ENCODE results near the gene CAPRIN2.

CAPRIN2 gene, protein sequence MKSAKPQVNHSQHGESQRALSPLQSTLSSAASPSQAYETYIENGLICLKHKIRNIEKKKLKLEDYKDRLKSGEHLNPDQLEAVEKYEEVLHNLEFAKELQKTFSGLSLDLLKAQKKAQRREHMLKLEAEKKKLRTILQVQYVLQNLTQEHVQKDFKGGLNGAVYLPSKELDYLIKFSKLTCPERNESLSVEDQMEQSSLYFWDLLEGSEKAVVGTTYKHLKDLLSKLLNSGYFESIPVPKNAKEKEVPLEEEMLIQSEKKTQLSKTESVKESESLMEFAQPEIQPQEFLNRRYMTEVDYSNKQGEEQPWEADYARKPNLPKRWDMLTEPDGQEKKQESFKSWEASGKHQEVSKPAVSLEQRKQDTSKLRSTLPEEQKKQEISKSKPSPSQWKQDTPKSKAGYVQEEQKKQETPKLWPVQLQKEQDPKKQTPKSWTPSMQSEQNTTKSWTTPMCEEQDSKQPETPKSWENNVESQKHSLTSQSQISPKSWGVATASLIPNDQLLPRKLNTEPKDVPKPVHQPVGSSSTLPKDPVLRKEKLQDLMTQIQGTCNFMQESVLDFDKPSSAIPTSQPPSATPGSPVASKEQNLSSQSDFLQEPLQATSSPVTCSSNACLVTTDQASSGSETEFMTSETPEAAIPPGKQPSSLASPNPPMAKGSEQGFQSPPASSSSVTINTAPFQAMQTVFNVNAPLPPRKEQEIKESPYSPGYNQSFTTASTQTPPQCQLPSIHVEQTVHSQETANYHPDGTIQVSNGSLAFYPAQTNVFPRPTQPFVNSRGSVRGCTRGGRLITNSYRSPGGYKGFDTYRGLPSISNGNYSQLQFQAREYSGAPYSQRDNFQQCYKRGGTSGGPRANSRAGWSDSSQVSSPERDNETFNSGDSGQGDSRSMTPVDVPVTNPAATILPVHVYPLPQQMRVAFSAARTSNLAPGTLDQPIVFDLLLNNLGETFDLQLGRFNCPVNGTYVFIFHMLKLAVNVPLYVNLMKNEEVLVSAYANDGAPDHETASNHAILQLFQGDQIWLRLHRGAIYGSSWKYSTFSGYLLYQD

DNA sequence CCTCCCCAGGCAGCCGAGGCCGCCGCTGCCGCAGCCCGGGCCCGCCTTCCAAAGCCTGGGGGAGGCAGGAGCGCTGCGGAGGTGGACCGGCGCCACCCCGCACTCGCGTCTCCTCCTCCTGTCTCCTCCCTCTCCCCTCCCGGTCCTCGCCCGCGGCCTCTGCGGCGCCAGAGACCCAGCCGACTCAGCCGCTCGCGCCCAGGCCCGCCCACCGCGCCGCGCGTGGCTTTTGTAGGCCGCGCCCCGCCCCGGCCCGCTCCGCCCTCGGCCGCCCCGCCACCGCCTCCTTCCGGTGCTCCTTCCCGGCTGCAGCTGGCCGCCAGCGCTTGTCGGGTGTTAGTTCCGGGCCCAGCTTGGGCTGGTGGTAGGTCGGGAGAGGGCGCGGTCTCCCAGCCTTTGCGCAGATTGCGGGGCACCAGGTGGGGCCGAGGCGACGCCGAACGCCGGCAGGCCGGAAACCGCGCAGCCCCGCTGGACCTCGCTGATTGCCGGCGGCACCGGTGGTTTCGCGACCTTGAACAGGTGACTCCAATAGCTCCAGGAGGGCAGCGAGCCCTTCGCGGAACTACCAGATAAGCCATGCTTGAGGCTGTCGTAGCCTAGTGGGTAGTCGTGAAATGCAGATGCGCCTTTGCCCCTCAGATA, at the start of gene CAPRIN2:
Gene CAPRIN2, minus strand, starts transcription at position 202 of the 645 bp plus-strand sequence. CDS start 1,431 bp downstream, outside the sequence.
- DNase-seq = peak; percentile 53

DNA sequence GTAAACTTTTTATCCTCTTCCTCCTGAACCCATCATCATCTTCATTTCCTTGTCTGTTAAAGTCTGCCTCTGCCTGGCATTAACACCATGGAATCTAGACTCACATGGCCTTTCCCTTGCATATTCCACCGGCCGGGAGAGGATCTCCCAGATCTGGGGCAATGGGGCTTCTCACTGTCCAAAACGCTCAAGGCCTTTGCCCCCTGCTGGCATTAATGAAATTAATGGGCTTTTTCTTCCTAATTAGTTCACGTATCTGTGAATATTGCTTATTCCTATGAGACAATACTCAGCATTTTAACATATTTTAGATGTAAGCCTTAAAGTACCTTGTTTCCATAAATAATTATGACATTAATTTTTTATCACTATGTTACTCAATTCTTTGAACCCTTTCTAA, 42.9 kb upstream of the CAPRIN2 start:
- DNase-seq = no peak

DNA sequence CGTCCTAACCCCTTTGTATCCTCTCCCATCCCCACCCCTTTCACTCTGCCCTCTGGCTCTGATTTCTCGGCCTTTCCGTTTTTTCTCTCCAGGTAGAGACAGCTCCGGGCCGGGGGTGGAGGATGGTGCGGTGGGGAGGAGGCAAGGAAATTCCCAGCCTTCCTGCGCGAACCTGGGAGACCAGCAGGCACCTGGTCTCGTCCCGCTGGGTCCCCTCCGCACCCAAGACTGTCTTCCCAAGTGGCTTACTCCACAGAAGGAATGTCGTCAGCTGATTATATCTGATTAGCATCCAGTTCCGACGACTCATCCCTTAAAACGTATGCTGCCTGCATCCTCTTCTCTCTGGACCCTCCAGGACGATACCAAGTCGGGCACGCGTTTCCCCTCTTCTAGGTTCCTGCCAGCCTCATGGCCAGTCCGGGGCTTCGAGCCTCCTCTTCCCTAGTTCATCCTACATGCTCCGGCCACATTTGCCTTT, 42.2 kb upstream of the CAPRIN2 start:
- DNase-seq = no peak

DNA sequence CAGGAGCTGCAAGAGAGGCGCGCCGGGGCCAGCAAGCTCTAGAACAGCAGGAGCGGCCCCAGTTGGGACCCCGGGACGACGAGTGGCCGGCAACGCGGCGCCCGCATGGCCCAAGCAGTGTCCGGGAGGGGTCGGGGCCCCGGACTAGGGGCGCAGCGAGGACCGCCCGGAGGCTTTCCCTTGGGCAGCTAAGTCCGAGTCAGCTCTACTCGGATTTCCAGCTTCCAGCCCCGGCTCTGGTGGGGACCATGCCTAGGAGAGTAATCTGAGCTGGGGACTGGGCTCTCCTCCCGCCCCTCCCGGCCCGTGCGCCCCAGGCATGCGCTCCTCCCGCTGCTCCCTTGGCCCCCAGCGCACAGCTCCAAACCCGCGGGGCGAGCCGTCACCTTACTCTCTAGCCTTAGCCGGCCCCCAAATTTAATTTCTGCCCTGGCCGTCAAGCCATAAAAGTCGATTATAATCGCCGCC, 41.6 kb upstream of the CAPRIN2 start:
- DNase-seq = no peak

DNA sequence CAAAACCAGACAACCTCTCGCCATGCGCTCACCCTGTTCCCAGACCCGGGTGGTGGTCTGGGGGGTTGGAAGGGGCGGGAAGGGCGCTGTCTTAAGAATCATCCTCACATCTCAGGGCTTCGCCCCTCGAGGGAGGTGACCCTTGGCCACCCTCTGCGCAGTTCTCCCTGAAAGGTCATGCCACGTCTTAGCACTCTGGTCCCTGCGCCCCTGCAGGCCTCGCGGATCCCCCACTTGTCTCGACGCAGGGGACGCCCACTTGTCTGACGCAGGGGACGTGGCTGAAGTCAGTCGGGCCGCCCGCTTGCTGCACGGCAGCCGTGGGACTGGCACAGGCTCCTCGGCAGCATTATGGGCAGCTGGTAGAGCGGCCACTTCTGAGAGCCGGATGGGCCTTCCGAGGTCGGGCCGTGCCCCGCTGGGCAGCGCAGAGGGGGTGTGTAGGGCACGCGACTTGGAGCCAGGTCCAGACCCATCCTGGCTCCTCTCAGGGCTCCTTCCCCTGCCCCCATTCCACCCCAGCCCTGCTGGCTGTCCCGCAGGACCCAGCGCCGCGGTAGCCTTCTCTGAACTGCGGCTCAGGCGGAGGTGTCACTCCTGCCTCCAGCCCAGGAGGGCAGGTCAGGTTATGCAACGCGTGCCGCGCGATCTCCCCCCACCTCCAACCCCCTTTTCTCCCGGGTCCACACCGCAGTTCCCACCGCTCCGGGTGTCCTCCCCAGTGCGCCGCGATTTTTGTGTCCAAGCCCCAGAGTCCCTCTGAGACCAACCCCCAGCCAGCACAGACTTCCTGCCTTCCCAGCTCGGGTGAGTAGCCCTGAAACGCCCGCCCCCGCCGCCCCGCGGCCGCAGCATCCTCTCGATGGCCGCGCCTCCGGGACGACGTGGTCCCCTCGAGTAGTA, 40.9 kb upstream of the CAPRIN2 start:
- DNase-seq = no peak

DNA sequence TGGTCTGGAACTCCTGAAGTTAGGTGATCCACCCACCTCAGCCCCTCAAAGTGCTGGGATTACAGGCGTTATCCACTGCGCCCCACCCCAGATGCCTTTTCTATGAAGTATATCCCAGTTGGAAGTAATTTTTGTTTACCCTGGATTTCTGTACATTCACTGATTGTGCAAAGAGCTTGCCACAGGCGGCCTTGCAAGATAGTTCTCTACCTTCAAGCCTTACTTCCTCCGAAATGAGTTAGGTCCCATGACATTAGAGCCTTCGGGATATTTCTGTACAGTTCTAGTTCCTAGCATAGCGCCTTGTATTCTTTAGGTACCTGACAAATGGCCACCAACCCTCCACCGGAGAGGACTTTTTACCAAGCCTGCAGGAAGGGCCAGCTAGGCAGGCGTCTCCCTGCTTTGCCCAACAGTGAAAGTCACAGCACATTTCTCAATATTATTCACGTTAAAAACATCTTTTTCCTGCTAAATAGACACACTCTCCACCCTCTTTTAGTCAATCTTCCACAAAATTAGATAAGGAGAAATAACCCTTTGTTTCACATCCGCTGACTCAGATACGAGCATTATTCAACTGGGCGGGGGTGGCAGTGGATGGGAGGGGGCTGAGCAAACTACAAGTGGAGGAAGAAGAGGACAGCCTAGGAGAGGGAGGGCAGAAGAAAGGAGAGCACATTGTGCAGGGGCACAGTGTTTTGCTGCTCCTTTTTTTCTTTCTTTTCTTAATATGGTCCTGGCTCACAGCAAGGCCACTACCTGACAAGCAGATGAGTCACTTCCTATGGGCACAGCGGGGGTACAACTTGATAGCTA, 40.0 kb upstream of the CAPRIN2 start:
- peak; percentile 77 for DNase-seq

DNA sequence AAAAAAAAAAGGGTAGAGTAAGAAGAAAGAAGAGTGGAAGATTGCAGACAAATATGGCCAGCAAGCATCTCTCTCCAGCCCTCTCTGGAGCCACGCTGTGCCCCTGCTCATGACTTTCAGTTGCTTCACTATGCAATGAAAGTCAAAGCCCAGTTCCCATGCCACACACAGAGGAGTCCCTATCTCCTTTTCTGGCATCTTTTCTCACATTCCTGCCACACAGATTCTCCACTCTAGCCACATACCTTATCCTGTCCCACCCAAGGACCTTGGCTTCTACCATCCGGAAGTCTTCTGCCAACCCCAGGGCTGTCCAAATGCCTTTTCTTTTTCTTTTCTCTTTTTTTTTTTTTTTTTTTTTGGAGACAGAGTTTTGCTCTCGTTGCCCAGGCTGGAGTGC, 39.3 kb upstream of the CAPRIN2 start:
- no peak for DNase-seq

DNA sequence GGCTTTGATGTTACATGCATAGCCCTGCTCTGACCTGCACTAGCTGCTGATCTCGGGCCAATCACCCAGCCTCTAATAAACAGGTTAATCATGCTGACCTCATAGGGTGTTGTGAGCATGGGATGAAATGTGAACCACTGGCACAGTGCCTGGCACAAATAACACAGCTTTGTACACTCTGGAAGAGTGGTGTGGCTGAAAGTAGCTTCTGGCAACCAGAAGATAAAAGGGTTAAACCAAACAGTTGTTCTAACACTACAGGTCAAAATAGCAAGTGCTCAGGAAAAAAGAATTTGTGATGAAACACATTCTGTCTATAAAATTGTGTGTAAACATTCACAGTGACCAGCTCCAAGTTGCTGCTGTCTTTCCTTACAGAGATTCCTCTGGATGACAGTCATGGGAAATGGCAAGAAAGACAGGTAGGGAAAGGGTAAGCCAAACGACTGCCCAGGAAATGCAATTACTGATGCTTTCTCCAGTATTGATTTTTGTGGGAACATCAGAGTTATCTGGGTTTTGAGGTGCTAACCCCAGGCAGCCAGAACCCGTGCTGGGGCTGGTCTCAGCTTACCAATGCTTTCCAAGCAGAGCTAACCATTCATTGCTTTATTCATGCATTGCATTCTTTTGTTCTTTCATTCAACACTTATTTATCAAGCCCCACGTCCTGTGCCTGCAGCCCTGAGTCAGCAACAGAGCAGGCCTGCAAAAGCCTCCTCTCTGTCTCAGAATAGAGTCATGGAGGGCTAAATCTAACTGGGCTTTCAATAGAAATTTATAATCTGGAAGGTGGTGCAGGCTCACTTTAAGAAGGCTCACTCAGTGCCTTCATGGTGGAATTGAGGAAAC, 38.1 kb upstream of the CAPRIN2 start:
- no peak for DNase-seq

DNA sequence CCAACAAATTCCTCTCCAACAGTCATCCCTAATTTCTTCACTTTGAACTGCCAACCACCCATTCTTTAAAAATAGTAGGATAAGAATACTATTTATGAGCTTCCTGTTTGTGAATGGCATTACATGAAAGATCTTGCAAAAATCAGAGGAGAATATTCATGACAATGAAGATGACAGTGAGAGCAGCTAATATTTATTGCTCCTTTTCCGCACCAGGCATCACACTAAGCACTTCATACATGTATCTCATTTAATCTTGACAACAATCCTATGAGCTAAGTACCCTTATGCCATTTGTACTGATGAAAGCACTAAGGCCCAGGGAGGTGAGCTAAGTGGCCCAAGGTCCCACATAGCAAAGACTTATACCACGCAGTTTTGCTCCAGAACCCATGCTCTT, 37.3 kb upstream of the CAPRIN2 start:
- no peak for DNase-seq

DNA sequence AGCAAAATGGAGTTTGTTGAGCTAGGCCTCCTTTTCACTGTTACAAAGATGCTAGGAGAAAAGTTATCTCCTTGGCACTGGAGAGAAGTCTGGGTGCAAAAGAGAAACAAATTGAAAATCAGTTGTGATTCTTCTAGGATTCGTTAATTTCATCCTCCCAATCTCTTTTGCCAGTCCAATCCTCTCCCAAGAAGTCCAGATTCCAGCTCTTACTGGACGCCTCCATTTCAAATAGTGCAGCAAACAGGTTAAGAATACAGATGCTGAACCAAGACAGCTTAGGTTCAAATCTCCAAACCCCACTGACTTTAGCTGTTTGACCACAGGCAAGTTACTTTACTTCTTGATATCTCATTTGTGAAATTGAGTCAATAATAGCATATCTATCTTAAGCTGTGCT, 34.0 kb upstream of the CAPRIN2 start:
- no peak for DNase-seq

DNA sequence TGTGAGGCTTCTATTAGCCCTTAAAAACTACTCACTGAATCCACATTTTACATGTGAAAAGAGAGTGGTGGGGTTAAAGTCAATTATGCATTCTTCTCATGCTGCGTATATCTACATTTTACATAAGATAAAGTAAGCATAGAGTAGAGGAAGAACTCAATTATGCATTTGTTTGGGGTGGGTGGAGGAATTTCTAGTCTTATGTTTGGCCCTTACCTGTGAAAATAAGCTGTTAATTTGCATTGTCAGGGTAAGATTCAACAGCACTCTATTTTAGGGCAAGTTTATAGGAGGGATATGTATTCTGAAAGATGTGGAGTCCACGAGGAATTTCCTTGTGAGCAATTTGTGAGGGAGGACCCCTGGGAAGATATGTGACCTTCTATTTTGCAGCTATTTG, 30.9 kb upstream of the CAPRIN2 start:
- no peak for DNase-seq

DNA sequence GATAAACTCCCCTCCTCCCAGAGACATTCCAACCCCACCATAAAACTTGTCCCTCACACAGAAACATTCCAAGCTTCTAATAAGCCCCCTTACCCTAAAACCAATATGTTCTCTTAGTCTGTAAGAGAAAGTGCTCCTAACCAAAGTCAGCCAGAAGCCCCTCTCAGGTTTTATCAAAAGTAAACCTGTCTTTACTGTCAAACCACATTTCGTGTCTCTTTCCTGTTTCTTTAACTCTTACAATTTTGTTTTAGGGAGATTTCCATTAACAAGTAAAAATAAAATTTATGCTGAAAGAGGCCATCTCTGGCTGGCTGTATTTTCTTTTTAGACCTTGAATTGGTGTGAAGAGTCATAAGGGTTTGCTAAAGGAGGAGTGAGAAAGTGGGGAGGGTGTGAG, 29.8 kb upstream of the CAPRIN2 start:
- no peak for DNase-seq

DNA sequence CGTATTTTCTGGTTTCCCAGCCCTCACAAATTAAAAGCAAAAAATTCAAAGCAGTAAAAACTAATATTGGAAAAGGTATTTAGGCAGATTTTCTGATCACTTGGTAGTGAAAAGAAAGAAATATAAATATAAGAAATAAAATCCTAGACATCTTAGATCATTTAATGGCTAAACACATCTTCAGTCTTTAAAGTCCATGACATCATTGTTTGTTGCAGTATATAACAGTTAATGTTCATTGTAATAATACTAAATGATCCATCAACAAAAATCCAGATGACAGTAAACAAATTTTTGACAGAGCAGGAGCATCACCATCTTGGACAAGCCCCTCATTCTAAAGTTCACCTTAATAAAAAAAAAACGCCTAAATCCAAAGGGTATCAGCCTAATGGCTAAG, 29.2 kb upstream of the CAPRIN2 start:
- DNase-seq = no peak

DNA sequence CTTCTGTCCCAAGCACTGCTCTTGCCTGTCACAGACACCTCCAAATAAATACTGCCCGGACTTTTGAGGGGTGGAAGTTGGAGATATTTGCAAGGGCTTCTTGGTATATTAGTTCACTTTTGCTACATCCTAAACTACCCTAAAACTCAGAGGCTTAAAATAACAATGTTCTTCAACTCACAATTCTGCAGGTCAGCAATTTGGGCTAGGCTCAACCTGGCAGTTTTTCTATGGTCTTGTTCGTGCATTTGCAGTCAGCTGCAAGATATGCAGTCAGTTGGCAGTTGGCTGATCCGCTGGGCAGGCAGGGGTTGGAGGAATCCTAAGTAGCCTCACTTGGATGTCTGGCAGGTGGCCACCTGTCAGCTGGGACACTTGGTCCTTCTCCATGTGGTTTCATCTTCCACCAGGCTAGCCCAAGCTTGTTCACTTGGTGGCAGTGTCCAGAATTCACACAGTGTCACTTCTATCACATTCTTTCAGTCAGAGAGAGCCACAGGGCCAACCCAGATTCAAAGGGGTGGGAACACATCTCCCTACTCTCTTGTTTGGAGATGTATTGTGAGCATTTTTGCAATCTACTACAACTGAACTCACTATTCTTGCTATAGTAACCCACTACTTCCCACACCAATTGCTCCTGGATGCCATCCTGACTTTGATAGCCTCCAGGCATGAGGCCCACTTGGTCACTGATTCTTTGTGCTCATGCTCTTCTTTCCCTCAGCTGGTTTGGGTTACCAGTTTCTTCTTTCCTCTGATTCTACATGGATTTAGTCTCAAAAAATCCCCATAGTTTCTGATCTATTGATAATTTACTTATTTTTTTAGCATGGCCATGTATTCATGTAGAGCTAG, 27.8 kb upstream of the CAPRIN2 start:
- DNase-seq = no peak

DNA sequence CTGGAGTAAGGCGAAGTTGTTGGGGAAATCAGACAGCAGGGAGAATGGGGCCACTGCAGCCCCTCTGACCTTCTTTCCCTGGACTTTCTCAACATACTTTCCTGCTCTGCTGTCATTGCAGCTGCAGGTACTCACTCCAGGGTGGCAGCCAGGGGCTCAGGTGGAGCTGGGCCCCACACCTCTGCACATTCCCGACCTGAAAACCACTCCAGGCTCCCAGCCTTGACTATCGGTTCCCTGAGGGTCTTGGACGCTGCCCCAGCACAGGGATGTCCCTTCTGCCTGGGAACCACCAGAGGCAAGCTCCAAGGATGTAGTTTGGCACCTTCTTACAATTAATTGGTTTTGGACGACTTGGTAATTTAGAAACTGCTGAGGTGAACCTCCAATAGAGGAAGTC, 24.8 kb upstream of the CAPRIN2 start:
- no peak for DNase-seq

DNA sequence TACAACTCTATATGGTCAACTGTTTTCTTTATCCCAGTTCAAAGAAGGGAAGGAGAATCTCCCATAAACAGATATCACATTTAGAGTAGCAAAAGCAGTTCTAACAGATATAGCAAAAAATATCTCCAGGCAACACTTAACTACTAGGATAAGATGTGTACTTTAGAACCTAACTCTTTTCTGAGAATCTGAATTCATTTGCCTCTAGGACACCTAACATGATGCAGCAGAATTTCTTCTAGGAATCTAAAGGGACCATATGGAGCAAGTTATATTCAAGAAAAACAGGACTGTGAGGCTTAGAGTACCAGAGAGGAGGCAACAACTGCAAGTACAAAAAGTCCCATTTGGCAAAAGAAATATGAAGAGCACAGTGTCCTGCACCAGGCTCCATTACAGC, 24.4 kb upstream of the CAPRIN2 start:
- DNase-seq = no peak

DNA sequence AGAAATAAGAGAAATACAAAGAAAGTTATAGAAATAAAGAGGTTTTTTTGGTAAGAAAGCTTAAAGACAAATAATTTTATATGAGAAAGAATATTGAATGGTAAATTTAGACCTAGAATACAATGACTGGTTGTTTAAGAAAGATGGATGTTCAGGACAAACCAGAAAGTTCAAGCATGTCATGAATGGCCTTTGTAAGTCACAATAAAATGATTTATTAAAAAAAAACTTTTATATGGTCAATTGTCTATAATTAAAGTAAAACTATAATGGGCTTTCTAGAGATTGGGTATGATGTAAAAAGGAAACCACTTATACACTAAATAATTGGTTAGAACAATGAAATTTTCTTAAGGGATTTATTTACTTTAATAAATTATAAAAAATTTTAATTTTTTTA, 19.8 kb upstream of the CAPRIN2 start:
- DNase-seq = no peak

DNA sequence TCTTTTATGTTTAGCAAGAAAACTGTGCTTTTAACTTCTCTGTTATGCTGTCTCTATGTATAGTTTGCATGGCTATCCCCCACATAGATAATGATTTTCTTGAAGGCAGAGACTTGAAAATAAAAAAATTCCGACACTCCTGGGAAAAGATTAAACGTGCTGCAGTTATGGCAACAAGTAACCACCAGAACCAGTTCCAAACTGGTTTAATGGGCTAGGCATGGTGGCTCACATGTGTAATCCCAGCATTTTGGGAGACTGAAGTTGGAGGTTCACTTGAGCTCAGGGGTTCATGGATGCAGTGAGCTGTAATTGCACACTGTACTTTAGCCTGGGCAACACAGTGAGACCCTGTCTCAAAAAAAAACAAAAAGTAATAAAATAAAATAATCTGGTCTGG, 15.1 kb upstream of the CAPRIN2 start:
- no peak for DNase-seq

DNA sequence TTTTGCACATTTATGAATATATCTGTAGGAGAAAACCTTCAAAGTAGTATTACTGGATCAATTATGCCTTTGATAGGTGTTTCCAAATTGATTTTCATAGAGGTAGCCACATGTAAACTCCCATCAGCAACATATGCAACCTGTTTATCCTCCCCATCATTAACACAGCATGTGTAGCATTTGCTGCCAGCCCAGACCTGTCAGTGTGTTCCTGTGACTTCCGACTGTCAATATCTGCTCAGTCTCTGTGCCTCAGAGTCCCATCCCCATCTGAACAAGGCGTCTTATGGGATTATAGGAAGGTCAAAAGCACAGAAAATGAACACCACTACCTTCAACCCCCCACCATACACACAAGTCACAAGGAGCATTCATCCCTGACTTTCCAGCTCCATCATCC, 9.5 kb upstream of the CAPRIN2 start:
- DNase-seq = no peak

Data from SIG-M5 (cell line).